Fibroblast of pulmonary artery (primary cell): Measurements from ENCODE around the gene BTBD6.

ENCODE experiments used
- DNase-seq: peaks from one replicate; pipeline ENCODE4 v3.0.0-alpha.2; 2010; ENCODE audit warnings: low read depth
- H3K4me3 ChIP-seq: replicated peaks from 2 replicates; pipeline ENCODE4 v1.5.1; 2011; ENCODE audit warnings: low read depth, mild to moderate bottlenecking, control low read depth, low read length, moderate library complexity
- TF ChIP-seq, protein P1 (sequence below): IDR thresholded peaks from 2 replicates; pipeline ENCODE4 v1.5.1; 2011; ENCODE audit warnings: mild to moderate bottlenecking, control low read depth, low read length, inconsistent platforms; ENCODE audit errors: missing control alignments

BTBD6 gene

DNA sequence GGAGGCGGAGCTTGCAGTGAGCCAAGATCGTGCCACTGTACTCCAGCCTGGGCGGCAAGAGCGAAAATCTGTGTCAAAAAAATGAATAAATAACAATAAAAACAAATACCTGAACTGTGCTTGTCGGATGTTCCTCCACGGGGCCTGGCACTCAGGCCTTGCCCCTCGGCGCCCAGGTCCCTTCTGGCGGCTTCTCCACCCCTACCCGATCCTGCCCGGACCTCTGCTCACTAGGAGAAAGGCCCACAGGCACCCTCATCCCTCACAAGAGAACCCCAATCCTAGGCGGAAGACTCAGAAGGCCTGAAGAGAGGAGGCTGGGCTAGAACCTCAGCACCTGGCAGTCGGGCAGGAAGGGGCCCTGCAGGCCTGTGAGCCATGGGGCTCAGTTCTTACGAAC lies 21.0 kb upstream of the BTBD6 start:
- no peak overlapping the region for H3K4me3 ChIP-seq
- TF ChIP-seq, protein P1, sequence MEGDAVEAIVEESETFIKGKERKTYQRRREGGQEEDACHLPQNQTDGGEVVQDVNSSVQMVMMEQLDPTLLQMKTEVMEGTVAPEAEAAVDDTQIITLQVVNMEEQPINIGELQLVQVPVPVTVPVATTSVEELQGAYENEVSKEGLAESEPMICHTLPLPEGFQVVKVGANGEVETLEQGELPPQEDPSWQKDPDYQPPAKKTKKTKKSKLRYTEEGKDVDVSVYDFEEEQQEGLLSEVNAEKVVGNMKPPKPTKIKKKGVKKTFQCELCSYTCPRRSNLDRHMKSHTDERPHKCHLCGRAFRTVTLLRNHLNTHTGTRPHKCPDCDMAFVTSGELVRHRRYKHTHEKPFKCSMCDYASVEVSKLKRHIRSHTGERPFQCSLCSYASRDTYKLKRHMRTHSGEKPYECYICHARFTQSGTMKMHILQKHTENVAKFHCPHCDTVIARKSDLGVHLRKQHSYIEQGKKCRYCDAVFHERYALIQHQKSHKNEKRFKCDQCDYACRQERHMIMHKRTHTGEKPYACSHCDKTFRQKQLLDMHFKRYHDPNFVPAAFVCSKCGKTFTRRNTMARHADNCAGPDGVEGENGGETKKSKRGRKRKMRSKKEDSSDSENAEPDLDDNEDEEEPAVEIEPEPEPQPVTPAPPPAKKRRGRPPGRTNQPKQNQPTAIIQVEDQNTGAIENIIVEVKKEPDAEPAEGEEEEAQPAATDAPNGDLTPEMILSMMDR = no peak
- no peak for DNase-seq

DNA sequence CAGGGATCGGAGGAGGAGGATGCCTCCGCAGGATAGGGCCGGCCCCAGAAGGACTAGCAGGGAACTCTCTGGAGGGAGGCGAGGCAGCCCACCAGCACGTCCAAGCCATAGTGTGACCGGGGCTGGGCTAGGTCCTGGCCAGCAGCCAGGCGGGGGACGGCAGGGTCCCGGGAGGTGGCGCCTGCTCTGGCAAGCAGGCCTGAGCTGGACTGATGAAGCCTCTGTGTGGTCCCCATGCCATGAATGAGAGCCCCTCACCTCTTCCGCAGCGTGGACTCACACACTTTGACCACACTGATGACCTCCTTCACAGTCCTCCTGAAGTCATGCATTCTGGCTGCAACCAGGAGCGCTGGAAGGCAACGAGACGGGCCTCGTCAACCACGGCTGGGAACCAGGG lies 19.8 kb upstream of the BTBD6 start:
- TF ChIP-seq, protein P1 = no peak
- H3K4me3 ChIP-seq = no peak overlapping the region
- DNase-seq = no peak

DNA sequence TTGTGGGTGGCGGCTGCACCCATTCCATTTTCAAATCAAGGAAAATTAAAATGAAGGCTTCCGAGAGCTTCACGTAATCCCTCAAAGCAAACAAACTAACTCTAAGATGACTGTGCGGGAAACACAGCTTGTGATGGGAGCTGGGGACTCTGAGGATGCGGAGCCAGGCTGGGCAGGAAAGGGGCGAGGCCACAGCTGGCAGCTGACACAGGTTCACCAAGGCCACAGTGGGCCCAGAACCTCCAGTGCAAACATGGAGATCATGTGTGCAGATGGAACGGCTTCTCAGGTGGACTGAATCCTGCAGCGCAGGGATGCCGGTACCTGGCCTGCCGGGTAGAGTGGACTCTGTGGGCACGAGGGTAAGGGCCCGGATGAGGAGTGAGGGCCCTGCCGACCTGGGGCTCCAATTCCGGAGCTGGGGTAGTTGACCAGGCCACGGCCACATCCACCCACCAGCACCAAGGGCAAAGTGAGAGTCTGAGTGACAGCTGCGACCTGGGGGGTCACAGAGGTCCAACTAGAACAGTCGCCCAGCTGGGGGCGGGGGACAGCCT lies 19.2 kb upstream of the BTBD6 start:
- TF ChIP-seq, protein P1 = no peak
- no peak for DNase-seq
- no peak overlapping the region for H3K4me3 ChIP-seq

DNA sequence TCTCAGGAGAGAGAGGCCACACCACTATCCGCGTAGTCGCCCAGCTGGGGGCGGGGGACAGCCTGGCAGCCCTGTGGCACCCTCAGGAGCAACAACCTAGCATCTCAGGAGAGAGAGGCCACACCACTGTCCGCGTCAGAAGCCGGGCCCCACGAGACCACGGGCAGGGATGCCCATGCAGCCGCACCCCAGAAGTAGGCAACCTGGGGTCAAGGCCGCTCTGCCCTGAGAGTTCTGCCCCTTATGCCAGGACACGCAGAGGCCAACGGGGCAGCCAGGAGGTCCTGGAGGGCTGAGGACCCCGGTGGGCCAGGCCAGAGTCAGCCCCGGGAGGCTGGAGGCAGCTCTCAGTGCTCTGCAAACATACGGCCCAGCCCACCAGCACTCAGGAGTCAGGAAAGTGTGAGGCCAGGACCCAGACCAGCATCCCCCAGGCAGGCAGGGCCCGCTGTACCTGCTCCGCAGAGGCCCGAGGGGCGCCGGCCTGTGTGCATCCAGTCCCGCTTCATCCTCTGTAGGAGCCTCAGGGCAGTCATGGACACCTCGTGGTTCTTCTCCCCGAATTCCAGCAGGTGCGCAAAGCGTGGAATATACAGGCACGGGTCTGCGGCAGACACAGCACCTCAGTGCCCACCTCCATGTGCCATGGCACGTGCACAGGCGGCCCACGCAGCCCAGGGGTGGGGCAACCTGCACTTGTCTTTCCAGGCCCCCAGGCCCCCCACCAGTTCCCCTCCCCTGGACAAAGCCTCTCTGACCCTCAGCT lies 7.3 kb upstream of the BTBD6 start:
- no peak overlapping the region for H3K4me3 ChIP-seq
- TF ChIP-seq, protein P1 = no peak
- no peak for DNase-seq

DNA sequence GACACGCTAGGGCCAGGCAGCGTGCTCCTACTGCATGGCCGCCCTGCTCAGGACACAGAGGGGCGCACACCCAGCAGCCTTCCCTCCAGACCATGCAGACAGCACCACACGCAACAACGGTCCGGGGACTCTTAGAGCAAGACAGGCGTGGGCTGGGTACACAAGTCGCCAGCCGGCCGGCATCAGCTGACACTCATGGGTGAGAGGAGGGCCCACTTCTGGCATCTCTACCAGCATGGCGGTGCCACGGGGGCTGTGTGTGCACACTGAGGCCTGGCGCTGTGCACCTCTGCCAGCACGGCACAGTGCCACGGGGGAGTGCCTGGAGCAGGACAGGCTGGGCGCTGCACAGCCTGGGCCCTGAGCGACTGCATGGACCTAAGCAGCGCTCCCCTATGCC lies 6.7 kb upstream of the BTBD6 start:
- no peak for DNase-seq
- H3K4me3 ChIP-seq = no peak overlapping the region
- TF ChIP-seq, protein P1 = no peak

DNA sequence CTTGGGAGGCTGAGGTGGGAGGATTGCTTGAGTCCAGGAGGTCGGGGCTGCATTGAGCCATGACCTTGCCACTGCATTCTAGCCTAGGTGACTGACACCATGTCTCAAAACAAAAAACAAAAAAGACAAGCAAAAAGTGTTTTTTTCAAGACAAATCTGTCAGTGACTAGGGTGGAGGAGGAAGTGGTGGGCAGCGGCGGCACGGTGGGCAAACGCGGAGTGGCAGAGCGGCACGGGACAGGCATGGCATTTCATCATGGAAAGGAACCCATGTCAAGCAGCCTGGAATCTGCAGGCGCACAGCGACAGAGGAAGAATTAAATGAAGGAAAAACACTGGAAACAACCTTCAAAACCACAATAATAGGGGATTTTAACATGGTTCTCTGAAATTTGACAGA lies 4.0 kb upstream of the BTBD6 start:
- H3K4me3 ChIP-seq = no peak overlapping the region
- TF ChIP-seq, protein P1 = no peak
- DNase-seq = no peak

DNA sequence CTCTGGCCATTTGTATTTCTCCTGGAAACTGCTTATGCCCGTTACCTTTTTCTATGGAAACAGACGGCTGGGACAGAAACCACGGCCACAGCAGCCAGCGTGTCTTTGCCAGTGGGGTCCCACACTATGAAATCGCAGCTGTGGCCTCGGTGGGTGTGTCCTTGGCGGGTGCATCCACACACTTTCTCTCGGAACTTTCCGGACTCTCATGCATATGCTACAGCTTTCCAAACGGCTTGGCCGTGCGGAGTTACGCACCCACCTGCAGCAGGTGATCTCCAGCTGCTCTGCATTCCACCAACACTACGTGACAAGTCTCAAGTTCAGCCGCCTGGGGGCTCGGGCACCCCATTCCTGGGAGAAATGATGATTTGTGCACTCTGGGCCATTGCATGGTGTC lies 1.3 kb upstream of the BTBD6 start:
- no peak for DNase-seq
- no peak overlapping the region for H3K4me3 ChIP-seq
- TF ChIP-seq, protein P1 = no peak
